Spleen (tissue), 7 donors: ENCODE measurements around the gene TBC1D2.

ENCODE experiments used
- POLR2A ChIP-seq, 3 donors: fragments of 450-650 bp; IDR thresholded peaks; one replicate each; pipeline ENCODE4 v1.5.1; 2017; ENCODE audit warnings: antibody characterized with exemption in 3 of 3, mild to moderate bottlenecking in 1 of 3
- TF ChIP-seq, protein P1 (sequence below), 11 experiments: fragments of 200-600 bp in 7 of 11; fragments of 450-650 bp in 4 of 11; sonication (generic) in 4 of 11; IDR thresholded peaks in 8 of 11; conservative IDR thresholded peaks in 3 of 11; 1 replicate in 7 of 11; 2 replicates in 4 of 11; pipeline versions ENCODE4 v1.4.0 to v1.8.0; 2016 to 2021; ENCODE audit warnings: antibody characterized with exemption in 11 of 11, inconsistent platforms in 4 of 11, mild to moderate bottlenecking in 1 of 11
- donor health status: DM: no; HTN: no; CAD: no; lungs with moderate emphysema.
- donor health status: DM: no; HTN: no; CAD: no.
- donor health status: DM: no; HTN: no; CAD: no.

DNA sequence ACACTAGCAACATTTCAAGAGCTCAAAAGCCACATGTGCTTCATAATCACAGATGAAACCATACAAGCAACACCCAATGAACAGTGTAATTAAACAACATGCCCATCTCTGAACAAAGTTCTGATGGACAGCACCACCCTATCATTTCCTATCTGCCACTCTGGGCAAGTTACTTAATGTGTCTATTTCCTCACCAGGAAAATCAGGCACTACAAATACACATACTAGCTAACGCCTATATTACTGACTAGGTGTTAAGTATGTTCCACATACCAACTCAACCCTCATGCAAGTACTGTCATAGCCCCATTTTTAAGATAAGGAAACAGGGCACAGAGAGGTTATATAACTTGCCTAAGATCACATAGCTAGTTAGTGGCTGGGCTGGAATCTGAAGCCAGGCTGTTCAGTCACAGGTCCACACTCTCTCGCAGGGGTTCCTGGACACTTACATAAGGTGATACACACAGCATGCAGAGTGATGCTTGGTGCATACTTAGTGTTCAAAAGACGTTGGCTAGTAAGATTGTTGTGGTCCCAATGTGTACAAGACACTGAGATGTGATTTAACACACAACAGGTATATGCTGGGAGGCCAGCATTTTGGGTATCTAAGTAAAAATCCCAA, 87.2 kb downstream of the TBC1D2 start:
- TF ChIP-seq, protein P1, sequence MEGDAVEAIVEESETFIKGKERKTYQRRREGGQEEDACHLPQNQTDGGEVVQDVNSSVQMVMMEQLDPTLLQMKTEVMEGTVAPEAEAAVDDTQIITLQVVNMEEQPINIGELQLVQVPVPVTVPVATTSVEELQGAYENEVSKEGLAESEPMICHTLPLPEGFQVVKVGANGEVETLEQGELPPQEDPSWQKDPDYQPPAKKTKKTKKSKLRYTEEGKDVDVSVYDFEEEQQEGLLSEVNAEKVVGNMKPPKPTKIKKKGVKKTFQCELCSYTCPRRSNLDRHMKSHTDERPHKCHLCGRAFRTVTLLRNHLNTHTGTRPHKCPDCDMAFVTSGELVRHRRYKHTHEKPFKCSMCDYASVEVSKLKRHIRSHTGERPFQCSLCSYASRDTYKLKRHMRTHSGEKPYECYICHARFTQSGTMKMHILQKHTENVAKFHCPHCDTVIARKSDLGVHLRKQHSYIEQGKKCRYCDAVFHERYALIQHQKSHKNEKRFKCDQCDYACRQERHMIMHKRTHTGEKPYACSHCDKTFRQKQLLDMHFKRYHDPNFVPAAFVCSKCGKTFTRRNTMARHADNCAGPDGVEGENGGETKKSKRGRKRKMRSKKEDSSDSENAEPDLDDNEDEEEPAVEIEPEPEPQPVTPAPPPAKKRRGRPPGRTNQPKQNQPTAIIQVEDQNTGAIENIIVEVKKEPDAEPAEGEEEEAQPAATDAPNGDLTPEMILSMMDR (IDR thresholded peaks at IDR 0.05 in 8 of 11, conservative IDR thresholded peaks at IDR 0.05 in 3 of 11) = no peak
- TF ChIP-seq POLR2A (IDR thresholded peaks at IDR 0.05) = no peak
